ENCODE results near the gene HEPACAM2.
A peak's percentile ranks its signal among the peaks of the same experiment; 100 is the strongest.

Gene HEPACAM2

GRCh38 chr7:93148727-93149126 lies 77.5 kb downstream of the HEPACAM2 start:
- Histone ChIP-seq H3K27me3 (replicated peaks; ENCODE audit: control insufficient read depth, insufficient read depth, low read length) (no peaks in the 10 kb centered on the region), H3K4me3 (replicated peaks; ENCODE audit: low read depth, low read length) (no peak overlapping the region)
- no peak for DNase-seq (ENCODE audit: extremely low read depth, insufficient read length)

DNA sequence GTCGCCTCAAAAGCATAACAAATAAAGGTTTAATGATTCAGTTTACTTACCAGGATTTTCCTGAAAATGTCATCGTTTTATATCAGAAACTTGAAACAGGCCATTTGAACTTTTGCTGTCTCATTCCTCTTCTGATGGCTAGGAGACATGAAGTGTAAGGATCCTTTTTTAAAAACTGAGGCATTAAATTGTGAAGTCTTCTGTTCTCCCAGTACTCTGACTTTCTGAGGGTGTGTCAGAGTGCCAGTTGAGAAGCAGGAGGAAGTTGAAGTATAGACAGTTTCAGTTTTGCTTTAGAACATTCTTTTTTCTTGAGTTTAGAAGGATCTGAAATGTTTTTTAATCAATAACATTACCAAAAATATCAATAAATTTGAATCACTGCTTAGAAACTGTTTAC lies 78.1 kb downstream of the HEPACAM2 start, which contains the start of gene SAMD9L:
TSS of gene SAMD9L (minus strand) at position 242 of the 400 bp plus-strand sequence. CDS start 12,414 bp downstream, outside the sequence.
- peak within 1 kb of the TSS; percentile 79 for H3K4me3 ChIP-seq (replicated peaks; ENCODE audit: low read depth, low read length)
- no peaks in the 10 kb centered on the region for H3K27me3 ChIP-seq (replicated peaks; ENCODE audit: control insufficient read depth, insufficient read depth, low read length)
- TF ChIP-seq CTCF (IDR thresholded peaks at IDR 0.05; ENCODE audit: insufficient read depth, low read length, poor library complexity, severe bottlenecking): no peak
- no peak for DNase-seq (ENCODE audit: extremely low read depth, insufficient read length)
- peaks cover 2% of the 10 kb centered on the region for H3K36me3 ChIP-seq (ENCODE audit: control insufficient read depth, insufficient read depth, low read length)

More at GRCh38 chr7:93148727-93149126, 77.5 kb downstream of the HEPACAM2 start:
- no peak for TF ChIP-seq CTCF (IDR thresholded peaks at IDR 0.05; ENCODE audit: insufficient read depth, low read length, poor library complexity, severe bottlenecking)
- H3K36me3 ChIP-seq (ENCODE audit: control insufficient read depth, insufficient read depth, low read length): no peaks in the 10 kb centered on the region; the same call in 1 of the 2 replicates

- H3K36me3 ChIP-seq (ENCODE audit: control insufficient read depth, insufficient read depth, low read length): peaks cover 5% of the 10 kb centered on the region
- H3K4me3 ChIP-seq (replicated peaks; ENCODE audit: low read depth, low read length): peak overlapping the region; percentile 79
- no peak for TF ChIP-seq CTCF (IDR thresholded peaks at IDR 0.05; ENCODE audit: insufficient read depth, low read length, poor library complexity, severe bottlenecking)
- DNase-seq (ENCODE audit: extremely low read depth, insufficient read length): no peak
- no peaks in the 10 kb centered on the region for H3K27me3 ChIP-seq (replicated peaks; ENCODE audit: control insufficient read depth, insufficient read depth, low read length)
Measured at GRCh38 chr7:93147363-93147762, 78.9 kb downstream of the HEPACAM2 start.

DNA sequence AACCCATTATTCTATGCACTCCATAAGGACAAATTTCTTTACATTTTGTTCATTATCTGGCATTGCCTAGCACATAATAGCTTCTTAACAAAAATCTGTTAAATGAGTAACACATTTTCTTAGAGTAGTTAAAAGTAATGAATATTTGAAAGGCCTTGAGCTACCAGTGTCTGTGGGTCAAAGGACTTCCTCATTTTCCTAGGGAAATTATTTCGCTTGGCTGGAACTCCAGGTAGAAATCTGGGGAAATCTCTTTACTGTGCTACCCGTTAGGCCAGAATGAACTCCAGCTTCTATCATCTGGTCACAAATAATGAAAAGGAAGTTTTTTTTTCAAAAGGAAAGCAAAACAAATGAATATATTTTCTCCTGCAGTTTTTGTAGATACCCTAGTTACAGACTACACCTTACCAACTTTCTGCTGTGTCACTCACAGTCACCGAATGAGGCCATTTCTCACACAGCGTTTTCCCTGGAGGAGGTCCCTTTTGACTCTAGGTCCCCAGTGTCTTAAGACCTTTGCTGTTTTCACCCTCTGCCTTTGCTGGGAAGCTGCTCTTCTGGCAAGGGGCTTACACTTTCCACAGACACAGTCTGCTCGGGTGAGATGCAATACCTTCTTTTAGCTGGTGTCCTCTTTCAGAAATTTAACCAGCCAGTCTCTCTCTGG lies 79.7 kb downstream of the HEPACAM2 start:
- Histone ChIP-seq H3K36me3 (ENCODE audit: control insufficient read depth, insufficient read depth, low read length) (peaks cover 8% of the 10 kb centered on the region), H3K4me3 (replicated peaks; ENCODE audit: low read depth, low read length) (peak overlapping the region; percentile 79), H3K27me3 (replicated peaks; ENCODE audit: control insufficient read depth, insufficient read depth, low read length) (no peaks in the 10 kb centered on the region)
- no peak for DNase-seq (ENCODE audit: extremely low read depth, insufficient read length)
- no peak for TF ChIP-seq CTCF (IDR thresholded peaks at IDR 0.05; ENCODE audit: insufficient read depth, low read length, poor library complexity, severe bottlenecking)

DNA sequence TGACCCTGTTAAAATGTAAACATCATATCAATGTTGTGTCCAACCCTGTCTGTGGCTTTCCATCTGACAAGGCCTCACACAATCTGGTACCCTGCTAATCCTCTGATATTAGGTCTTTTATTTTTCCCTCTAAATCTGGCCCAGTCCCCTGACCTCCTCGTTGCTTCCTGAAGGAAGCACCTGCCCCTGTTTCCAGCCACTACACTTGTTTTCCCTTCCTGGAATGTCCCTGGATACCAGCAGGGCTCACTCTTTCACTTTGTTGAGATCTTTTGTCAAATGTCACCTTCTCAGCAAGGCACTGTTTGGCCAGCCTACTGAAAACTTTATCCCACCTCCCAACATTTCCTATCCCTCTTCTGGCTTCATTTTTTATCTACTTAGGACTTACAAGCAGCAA lies 80.2 kb downstream of the HEPACAM2 start:
- no peak for TF ChIP-seq CTCF (IDR thresholded peaks at IDR 0.05; ENCODE audit: insufficient read depth, low read length, poor library complexity, severe bottlenecking)
- H3K36me3 ChIP-seq (ENCODE audit: control insufficient read depth, insufficient read depth, low read length): peaks cover 11% of the 10 kb centered on the region
- H3K27me3 ChIP-seq (replicated peaks; ENCODE audit: control insufficient read depth, insufficient read depth, low read length): no peaks in the 10 kb centered on the region
- DNase-seq (ENCODE audit: extremely low read depth, insufficient read length): no peak
- H3K4me3 ChIP-seq (replicated peaks; ENCODE audit: low read depth, low read length): peak overlapping the region; percentile 79
